ENCODE results near the gene PRKAG1. TPM values are rescaled to one million over a fixed set of nuclear protein-coding genes. Genes with fewer than 3 reads are reported as not detected.

The PRKAG1 gene
- total and polyA plus RNA-seq, 10 of the 15 experiments (the other 5 are each of a cell fraction or from before 2014, with no cell fraction given): 44.5 to 91.6 (median 60.9) TPM

DNA sequence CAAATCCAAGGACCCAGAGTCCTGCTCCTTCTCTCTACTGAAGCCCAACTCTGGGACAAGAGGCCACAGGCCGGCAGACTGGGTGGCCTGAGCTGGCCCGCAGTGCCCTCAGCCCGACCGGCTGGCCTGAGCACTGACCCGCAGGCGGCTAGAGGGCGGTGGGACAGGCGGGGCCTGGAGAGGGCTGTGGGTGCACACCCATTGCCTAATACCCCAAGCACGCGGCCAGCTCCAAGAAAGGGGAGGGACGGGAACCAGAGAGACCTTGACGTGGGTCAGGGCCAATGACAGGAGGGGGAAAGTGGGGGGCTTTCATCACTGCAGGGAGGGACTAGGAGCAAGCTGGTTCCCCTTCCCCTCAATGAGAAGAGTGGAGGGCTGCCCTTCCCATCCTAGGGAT is 45.0 kb downstream of the PRKAG1 start:
- Histone ChIP-seq H4K20me1 (ENCODE audit: control insufficient read depth, insufficient read depth) (no peaks in the 10 kb centered on the region; the same call in 1 of the 2 replicates), H3K27ac (ENCODE audit: control insufficient read depth, insufficient read depth) (no peak overlapping the region), H3K27me3 (replicated peaks in 1 of 2; ENCODE audit: control insufficient read depth in 2 of 2, insufficient read depth in 2 of 2, low read length in 1 of 2) (peaks cover 20 to 32% of the 10 kb centered on the region in 2 experiments), H2AFZ (ENCODE audit: control insufficient read depth, low read depth, low read length) (no peak overlapping the region), H3K4me1 (ENCODE audit: control insufficient read depth, insufficient read depth, low read length) (peaks cover 49% of the 10 kb centered on the region), H3K9ac (ENCODE audit: control insufficient read depth, insufficient read depth, low read length) (no peak overlapping the region), H3K79me2 (ENCODE audit: control insufficient read depth, insufficient read depth, low read length) (no peaks in the 10 kb centered on the region), H3K36me3 (ENCODE audit: control insufficient read depth in 2 of 2, insufficient read depth in 2 of 2, low read length in 1 of 2) (no peaks in the 10 kb centered on the region), H3K4me3 (no peak overlapping the region), H3K4me2 (ENCODE audit: control insufficient read depth, insufficient read depth) (no peak overlapping the region), H3K9me3 (replicated peaks; ENCODE audit: control insufficient read depth, insufficient read depth, low read length) (no peaks in the 10 kb centered on the region)
- no peak for FAIRE-seq
- RAD21 ChIA-PET (ENCODE audit: unreplicated experiment): interaction anchor here (1.3 to 1.8 kb wide), 3 partner anchors 15 to 121 kb away, joined by 3 to 10 read pairs (median 4); no protein-coding TSS in a partner anchor
- intact Hi-C loops (cut with micrococcal nuclease; ENCODE audit: unreplicated experiment) (no loop called here), in situ Hi-C loops (cut with MboI) (no loop called here)
- DNase-seq (ENCODE audit: low read depth, low spot score): no peak
- ATAC-seq: no peak
- POLR2A ChIA-PET: no interaction called here
- WGBS (ENCODE audit: insufficient coverage, insufficient replicate concordance, low lambda C conversion rate, missing lambda C conversion rate): 37% methylated on average over 12 of the region's 12 CpGs
- no TSS peak for BruUV-seq (replicated peaks)
- no peak for TF ChIP-seq CBX5 (IDR thresholded peaks at IDR 0.05; ENCODE audit: low read depth)
- no peak for TF ChIP-seq ATF2 (IDR thresholded peaks at IDR 0.05; ENCODE audit: low read length)
- no peak for TF ChIP-seq BCLAF1 (IDR thresholded peaks at IDR 0.05)
- TF ChIP-seq ZZZ3 (IDR thresholded peaks at IDR 0.05; ENCODE audit: control insufficient read depth, insufficient read length, low read depth): no peak
- SMC1A ChIA-PET (ENCODE audit: uncharacterized antibody, unreplicated experiment): interaction anchor here (1.3 to 1.6 kb wide), 2 partner anchors 14 to 16 kb away, joined by 4 read pairs; partner anchors contain the start of gene ARF3
- CTCF ChIA-PET: interaction anchor here (0.9 to 7.1 kb wide), 8 partner anchors 10 to 39 kb away, joined by 3 to 65 read pairs (median 4); partner anchors contain the start of gene ARF3

Data from GM12878 (cell line).